Activated naive CD4-positive, alpha-beta T cell treated with anti-CD3 and anti-CD28 coated beads, Interleukin-2, amount 50 U/mL, for 72 hours (primary cell): Measurements from ENCODE around the gene EPAS1. TPM values are rescaled to one million over a fixed set of nuclear protein-coding genes. Genes with fewer than 3 reads are reported as not detected.

Experiments used
- ATAC-seq, 2 donors: fragments of 150-1000 bp; cut with Tn5 transposase; 2 replicates each; pipeline ENCODE4 v1.10.0; 2021; ENCODE audit warnings: mild to moderate bottlenecking in 2 of 2, moderate library complexity in 2 of 2
- DNase-seq, 2 donors: peaks; one replicate each; pipeline ENCODE4 v3.0.0; 2021 to 2022; ENCODE audit warnings: low spot score in 2 of 2
- H3K27ac Mint-ChIP-seq, 2 donors: one replicate each; pipeline ENCODE4 v1.8.0; 2022; ENCODE audit warnings: mild to moderate bottlenecking in 2 of 2, mixed read lengths in 2 of 2
- H3K36me3 Mint-ChIP-seq, 2 donors: one replicate each; pipeline ENCODE4 v1.8.0; 2022; ENCODE audit warnings: mixed read lengths in 2 of 2
- H3K9me3 Mint-ChIP-seq, 2 donors: one replicate each; pipeline ENCODE4 v1.8.0; 2022; ENCODE audit warnings: mixed read lengths in 2 of 2
- total RNA-seq, 2 donors: library from RNA; stranded (reverse); gene quantifications; one replicate each; pipeline ENCODE4 v1.2.3, GENCODE V29; 2022

EPAS1 gene
- total RNA-seq, 2 donors from 2014 or later: 1.8 to 6.5 TPM

- H3K27ac Mint-ChIP-seq: no peak overlapping the region
- DNase-seq (no peak), ATAC-seq (no peak)
- H3K9me3 Mint-ChIP-seq: peaks cover 5 to 17% of the 10 kb centered on the region in 2 donors
- peaks cover 8 to 14% of the 10 kb centered on the region in 2 donors for H3K36me3 Mint-ChIP-seq
Measured at GRCh38 chr2:46411985-46412384, 114.8 kb downstream of the EPAS1 start.

- ATAC-seq: no peak
- Mint-ChIP-seq H3K9me3 (peaks cover 7 to 24% of the 10 kb centered on the region in 2 donors), H3K27ac (no peak overlapping the region)
Measured at GRCh38 chr2:46413111-46413510, 115.9 kb downstream of the EPAS1 start.

GRCh38 chr2:46413631-46414030, 116.4 kb downstream of the EPAS1 start:
- Mint-ChIP-seq H3K27ac (no peak overlapping the region), H3K9me3 (peaks cover 11 to 26% of the 10 kb centered on the region in 2 donors), H3K36me3 (peaks cover 20 to 25% of the 10 kb centered on the region in 2 donors)
- no peak for DNase-seq
- ATAC-seq: no peak

More at GRCh38 chr2:46413111-46413510, 115.9 kb downstream of the EPAS1 start:
- no peak for DNase-seq
- H3K36me3 Mint-ChIP-seq: peaks cover 17 to 21% of the 10 kb centered on the region in 2 donors

GRCh38 chr2:46414701-46415100, 117.5 kb downstream of the EPAS1 start:
- H3K27ac Mint-ChIP-seq: no peak overlapping the region
- H3K9me3 Mint-ChIP-seq: peaks cover 11 to 26% of the 10 kb centered on the region in 2 donors
- peaks cover 20 to 25% of the 10 kb centered on the region in 2 donors for H3K36me3 Mint-ChIP-seq
- no peak for ATAC-seq
- no peak for DNase-seq

- H3K9me3 Mint-ChIP-seq: peaks cover 11 to 26% of the 10 kb centered on the region in 2 donors
Measured at GRCh38 chr2:46416280-46416679, 119.1 kb downstream of the EPAS1 start.

GRCh38 chr2:46416739-46417403, 119.7 kb downstream of the EPAS1 start:
- peaks cover 20 to 25% of the 10 kb centered on the region in 2 donors for H3K36me3 Mint-ChIP-seq
- DNase-seq (no peak), ATAC-seq (no peak)
- H3K9me3 Mint-ChIP-seq: peaks cover 11 to 26% of the 10 kb centered on the region in 2 donors
- H3K27ac Mint-ChIP-seq: no peak overlapping the region

More at GRCh38 chr2:46416280-46416679, 119.1 kb downstream of the EPAS1 start:
- no peak for DNase-seq
- no peak for ATAC-seq
- peaks cover 20 to 25% of the 10 kb centered on the region in 2 donors for H3K36me3 Mint-ChIP-seq
- no peak overlapping the region for H3K27ac Mint-ChIP-seq

GRCh38 chr2:46420945-46421344, 123.7 kb downstream of the EPAS1 start:
- Mint-ChIP-seq H3K27ac (no peak overlapping the region), H3K36me3 (peaks cover 20 to 22% of the 10 kb centered on the region in 2 donors), H3K9me3 (peaks cover 6 to 17% of the 10 kb centered on the region in 2 donors)
- DNase-seq (no peak), ATAC-seq (no peak)

GRCh38 chr2:46421361-46421760, 124.2 kb downstream of the EPAS1 start:
- H3K36me3 Mint-ChIP-seq: peaks cover 17 to 18% of the 10 kb centered on the region in 2 donors
- H3K9me3 Mint-ChIP-seq: peaks cover 6 to 13% of the 10 kb centered on the region in 2 donors
- no peak for DNase-seq
- peak; percentile 22 to 79 for ATAC-seq
- no peak overlapping the region for H3K27ac Mint-ChIP-seq

GRCh38 chr2:46422717-46423394, 125.6 kb downstream of the EPAS1 start:
- ATAC-seq (no peak), DNase-seq (no peak)
- peaks cover 5 to 6% of the 10 kb centered on the region in 2 donors for H3K9me3 Mint-ChIP-seq
- H3K27ac Mint-ChIP-seq: no peak overlapping the region
- H3K36me3 Mint-ChIP-seq: peaks cover 5 to 7% of the 10 kb centered on the region in 2 donors

- no peaks in the 10 kb centered on the region for H3K9me3 Mint-ChIP-seq
- DNase-seq (no peak), ATAC-seq (no peak)
- H3K36me3 Mint-ChIP-seq: no peaks in the 10 kb centered on the region
- no peak overlapping the region for H3K27ac Mint-ChIP-seq
Measured at GRCh38 chr2:46424937-46425336, 127.7 kb downstream of the EPAS1 start.

- no peaks in the 10 kb centered on the region for H3K36me3 Mint-ChIP-seq
- no peaks in the 10 kb centered on the region for H3K9me3 Mint-ChIP-seq
- H3K27ac Mint-ChIP-seq: no peak overlapping the region
- no peak for ATAC-seq
- no peak for DNase-seq
Measured at GRCh38 chr2:46428911-46429436, 131.8 kb downstream of the EPAS1 start.

GRCh38 chr2:46430413-46430812, 133.2 kb downstream of the EPAS1 start:
- Mint-ChIP-seq H3K36me3 (no peaks in the 10 kb centered on the region), H3K27ac (no peak overlapping the region), H3K9me3 (no peaks in the 10 kb centered on the region)
- ATAC-seq (no peak), DNase-seq (no peak)

- DNase-seq (no peak), ATAC-seq (no peak)
- no peaks in the 10 kb centered on the region for H3K36me3 Mint-ChIP-seq
- no peaks in the 10 kb centered on the region for H3K9me3 Mint-ChIP-seq
- no peak overlapping the region for H3K27ac Mint-ChIP-seq
Measured at GRCh38 chr2:46430992-46431391, 133.8 kb downstream of the EPAS1 start.

GRCh38 chr2:46431481-46432235, 134.5 kb downstream of the EPAS1 start:
- H3K27ac Mint-ChIP-seq: no peak overlapping the region
- DNase-seq: no peak
- no peaks in the 10 kb centered on the region for H3K9me3 Mint-ChIP-seq
- no peak for ATAC-seq
- H3K36me3 Mint-ChIP-seq: no peaks in the 10 kb centered on the region

GRCh38 chr2:46434851-46435273, 137.7 kb downstream of the EPAS1 start:
- peaks cover 0 to 8% of the 10 kb centered on the region in 2 donors for H3K9me3 Mint-ChIP-seq
- DNase-seq: no peak
- no peak overlapping the region for H3K27ac Mint-ChIP-seq
- H3K36me3 Mint-ChIP-seq: no peaks in the 10 kb centered on the region
- no peak for ATAC-seq

- Mint-ChIP-seq H3K9me3 (peaks cover 0 to 8% of the 10 kb centered on the region in 2 donors), H3K27ac (no peak overlapping the region), H3K36me3 (no peaks in the 10 kb centered on the region)
- no peak for DNase-seq
- ATAC-seq: no peak
Measured at GRCh38 chr2:46435353-46435752, 138.1 kb downstream of the EPAS1 start.
